ENCODE measurements around the gene ZKSCAN7.
"Not testable (repeated sequence)": the region's sequence is repeated elsewhere in the genome, so short reads cannot be mapped to it uniquely, and the experiment has no call there.

Gene ZKSCAN7

DNA sequence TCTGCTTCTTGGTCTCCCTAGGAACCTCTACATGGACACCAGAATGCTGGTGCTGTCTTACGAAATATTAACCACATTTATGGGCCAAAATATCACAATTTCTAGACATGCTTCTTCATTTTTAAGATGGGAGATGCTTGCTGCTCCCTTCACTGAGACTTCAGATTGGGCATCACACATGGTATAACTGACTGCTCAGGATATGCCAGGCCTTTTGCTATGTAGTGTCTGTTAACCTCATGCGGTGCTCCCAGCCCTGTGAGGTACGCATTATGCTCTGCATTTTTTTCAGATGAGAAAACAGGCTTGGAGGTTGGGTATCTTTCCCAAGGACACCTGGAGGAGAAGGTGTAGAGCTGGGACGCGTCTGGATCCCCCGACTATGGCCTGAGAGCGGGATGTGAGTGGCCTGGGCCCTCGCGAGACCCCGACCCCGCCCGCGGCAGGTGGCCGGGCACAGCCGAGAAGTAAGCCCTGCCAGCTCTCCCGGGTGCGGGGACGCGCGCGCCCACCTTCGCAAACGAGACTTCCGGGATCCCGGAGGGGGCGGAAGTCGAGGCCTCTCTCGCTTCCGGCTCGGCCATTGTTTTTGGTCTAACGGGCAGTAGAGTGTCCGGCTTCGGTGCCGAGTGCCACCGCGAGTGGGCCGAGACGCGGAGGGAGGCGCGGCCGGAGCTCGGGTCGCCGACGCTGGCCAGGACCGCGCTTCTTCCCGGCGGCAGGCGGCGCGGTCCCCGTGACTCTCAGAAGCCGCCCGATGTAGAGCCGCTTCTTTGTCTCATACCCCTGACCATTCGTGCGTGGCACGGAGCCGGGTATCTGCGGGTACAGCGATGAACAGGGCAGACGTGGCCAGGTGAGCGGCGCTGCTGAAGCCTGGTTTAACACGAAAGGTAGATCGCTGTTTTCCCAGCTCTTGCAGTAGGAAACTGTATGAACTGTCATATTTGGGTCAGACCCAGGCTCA, at the start of gene ZKSCAN7:
TSS of gene ZKSCAN7 (plus strand) at position 568 of the 967 bp plus-strand sequence. CDS start 1,855 bp downstream, outside the sequence.
- DNase-seq (ENCODE audit: low read depth in 3 of 3) = peak; percentile 9 to 46 (median 29)

DNA sequence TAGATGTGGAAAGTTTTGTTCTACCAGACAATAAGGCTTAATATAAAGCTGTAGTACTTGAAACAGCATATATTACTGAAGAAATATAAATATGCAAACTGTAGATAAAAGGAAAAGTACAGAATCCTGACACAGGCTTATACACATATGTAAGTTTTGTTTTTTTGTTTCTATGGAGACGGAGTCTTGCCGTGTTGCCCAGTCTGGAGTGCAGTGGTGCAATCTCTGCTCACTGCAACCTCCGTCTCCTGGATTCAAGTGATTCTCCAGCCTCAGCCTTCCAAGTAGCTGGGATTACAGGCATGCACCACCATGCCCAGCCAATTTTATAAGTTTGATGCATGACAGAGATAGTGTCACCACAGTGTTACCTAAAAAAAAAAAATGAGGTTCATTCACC, 48.4 kb upstream of the ZKSCAN7 start:
- no peak for DNase-seq (ENCODE audit: low read depth in 3 of 3)

DNA sequence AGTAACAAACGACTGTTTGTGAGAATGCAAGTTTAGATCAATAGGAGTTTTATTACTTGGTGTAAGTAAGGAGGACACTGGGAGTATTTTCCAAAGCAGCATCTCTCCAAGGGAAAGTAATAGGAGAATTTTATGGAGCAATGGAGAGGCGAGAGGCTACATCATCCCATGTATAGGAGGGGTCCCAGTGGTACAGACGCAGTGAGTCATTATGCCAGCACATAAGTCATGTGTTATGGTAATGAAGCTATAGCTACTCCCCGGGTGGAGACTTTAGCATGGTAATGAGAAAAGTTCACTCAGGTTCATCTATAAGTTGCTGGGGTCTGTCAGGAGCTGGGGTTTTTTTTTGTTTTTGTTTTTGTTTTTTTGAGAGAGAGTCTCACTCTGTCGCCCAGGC, 48.0 kb upstream of the ZKSCAN7 start:
- DNase-seq (ENCODE audit: low read depth in 3 of 3) = no peak

DNA sequence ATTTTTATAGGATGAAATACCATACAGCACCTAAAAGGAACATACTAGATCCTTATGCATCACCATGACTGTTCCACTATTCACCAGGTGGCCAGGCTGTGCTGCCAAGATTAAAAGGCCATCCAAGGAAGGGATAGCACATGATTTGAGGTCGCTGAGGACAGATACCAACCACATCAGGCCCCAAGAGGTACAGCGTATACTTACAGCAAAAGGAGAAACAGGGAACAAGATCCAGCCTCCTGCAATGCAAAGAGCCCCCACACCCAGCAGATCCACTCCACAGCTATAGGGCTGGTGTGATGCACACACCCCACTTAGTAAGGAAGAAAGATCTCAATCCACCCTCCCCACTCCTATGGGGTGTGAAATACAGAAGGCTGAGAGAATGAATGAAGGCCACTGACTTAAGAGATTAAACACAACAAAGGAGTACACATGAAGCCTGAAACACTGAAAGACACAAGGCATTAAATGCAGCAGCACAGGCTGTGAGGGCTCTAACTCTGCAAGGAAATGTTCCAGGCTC, 45.5 kb upstream of the ZKSCAN7 start:
- no peak for DNase-seq (ENCODE audit: low read depth in 3 of 3)

DNA sequence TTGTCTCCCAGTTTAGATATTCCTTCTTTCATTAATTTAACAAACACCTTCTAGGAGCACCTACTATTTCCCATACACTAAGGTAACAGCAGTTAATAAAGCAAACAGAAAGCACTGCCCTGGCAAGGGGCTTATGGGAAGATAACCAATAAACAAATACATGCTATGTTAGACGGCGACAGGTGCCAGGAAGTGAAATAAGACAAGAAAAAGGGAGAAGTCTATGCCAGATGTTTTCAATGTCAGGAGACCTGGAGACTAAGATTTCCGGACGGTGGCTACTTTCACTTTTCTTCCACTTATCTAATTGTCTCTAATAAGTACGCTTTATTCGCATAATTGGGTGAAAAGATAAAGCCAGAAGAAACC, 45.0 kb upstream of the ZKSCAN7 start:
- no peak for DNase-seq (ENCODE audit: low read depth in 3 of 3)

DNA sequence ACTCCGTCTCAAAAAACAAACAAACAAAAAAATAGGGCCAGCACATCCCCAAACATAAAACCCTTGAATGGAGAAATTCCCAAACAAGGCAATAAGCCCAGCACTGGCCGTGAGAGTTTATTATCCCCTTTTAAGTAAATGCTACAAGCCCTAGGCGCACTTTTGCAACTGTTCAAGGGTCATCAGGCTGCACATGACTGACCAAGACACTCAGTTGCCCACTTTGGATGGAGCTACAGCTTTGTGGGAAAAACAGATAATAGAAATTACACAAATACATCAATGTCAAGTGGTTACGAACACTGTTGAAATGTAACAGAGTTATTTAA, 43.8 kb upstream of the ZKSCAN7 start:
- DNase-seq (ENCODE audit: low read depth in 3 of 3) = no peak

DNA sequence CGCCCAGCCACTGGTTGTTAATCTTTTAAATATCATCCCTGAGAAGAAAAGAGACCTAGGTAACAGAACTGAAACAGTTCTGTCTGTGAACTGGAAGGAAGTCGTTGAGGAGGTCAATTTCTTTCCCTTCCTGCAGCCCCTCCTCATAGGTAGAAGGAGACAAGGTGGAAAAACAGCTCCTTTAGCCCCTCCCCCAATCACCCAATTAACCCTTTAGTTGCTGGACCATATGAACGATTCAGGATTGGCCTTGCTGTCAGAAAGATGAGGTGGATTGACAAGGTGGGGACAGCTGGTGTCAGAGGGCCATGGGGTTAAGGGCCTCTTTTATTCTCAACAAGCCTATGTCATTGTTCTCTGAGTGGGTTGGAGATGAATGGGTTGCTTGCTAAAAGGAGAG, 41.5 kb upstream of the ZKSCAN7 start:
- DNase-seq (ENCODE audit: low read depth in 3 of 3) = no peak

DNA sequence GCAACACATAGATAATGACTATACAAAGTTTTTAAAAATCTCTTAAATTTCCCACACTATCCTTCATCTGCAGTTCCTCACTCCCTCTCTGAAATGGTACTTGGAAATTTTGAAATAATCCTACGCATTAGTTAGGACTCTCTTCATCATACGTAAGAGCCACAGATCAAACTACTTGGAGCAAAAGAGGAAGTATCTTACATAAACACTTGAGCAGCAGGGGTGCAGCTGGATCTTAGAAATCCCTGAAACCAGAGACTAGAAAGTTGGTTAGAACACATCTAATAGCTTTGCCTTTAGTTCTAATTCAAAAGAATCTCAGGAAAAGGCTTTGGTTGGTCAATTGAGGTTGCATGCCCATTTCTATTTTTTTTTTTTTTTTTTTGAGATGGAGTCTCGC, 38.8 kb upstream of the ZKSCAN7 start:
- DNase-seq (ENCODE audit: low read depth in 3 of 3) = no peak

DNA sequence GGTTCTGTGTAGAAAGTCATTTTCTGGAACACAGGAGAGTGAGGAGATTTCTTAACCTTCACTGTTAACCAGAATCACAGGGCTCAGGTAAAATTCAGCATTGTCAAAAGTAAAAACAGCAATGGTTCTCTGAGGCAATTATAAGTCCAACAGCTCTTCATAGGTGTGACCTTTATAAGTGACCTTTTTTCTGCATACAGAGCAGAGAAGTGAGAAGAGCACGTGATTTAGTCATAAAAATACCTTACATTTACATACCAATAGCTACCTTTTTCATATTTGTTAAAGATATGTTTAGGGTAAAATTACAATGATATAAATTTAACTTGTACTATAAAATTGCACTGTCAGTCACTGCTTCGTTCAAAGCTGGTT, 36.2 kb upstream of the ZKSCAN7 start:
- no peak for DNase-seq (ENCODE audit: low read depth in 3 of 3)

DNA sequence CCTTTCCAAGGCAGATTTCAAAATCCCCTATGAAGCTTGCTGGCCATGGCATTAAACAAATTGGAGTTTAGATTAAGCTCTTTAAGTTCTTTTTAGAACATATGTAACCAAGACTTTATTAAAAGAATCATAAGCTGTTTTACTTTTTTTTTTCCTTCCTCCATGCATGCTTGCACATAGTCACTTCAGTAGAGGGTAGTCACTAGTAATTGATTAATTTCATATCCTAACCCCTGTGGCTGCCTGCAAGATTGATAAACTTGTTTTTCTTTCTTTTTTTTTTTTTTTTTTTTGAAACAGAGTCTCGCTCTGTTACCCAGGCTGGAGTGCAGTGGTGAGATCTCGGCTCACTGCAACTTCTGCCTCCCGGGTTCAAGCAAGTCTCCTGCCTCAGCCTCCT, 33.3 kb upstream of the ZKSCAN7 start:
- DNase-seq (ENCODE audit: low read depth in 3 of 3) = no peak

DNA sequence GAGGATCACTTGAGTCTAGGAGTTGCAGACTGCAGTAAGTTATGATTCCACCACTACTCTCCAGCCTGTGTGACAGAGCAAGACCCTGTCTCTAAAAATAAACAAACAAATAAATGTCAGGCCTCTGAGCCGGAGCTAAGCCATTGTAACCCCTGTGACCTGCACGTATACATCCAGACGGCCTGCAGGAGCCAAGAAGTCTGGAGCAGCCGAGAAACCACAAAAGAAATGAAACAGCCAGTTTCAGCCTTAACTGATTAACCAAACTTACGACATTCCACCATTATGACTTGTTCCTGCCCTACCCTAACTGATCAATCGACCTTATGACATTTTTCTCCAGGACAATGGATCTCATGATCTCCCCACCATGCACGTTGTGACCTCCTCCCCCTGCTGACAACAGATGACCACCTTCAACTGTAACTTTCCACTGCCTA, 32.5 kb upstream of the ZKSCAN7 start:
- no peak for DNase-seq (ENCODE audit: low read depth in 3 of 3)

DNA sequence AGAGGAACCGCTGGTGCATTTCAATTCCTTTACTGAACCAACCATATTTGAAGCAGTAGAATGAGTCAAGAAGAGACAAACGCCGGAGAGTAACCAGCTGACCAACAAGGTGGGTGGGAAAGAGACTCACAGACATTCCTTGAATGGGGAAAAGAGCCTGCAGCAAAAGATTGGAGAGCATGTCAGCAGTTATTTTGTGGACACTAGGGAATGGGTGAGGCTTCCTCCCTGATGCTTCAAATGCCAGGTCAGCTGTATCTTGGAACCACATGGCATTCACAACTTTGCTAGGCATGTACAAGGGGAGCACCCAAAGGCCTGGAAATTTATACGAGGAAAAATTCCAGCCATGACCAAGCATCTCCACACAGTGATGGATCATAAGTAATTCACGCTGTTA, 29.9 kb upstream of the ZKSCAN7 start:
- DNase-seq (ENCODE audit: low read depth in 3 of 3) = no peak

DNA sequence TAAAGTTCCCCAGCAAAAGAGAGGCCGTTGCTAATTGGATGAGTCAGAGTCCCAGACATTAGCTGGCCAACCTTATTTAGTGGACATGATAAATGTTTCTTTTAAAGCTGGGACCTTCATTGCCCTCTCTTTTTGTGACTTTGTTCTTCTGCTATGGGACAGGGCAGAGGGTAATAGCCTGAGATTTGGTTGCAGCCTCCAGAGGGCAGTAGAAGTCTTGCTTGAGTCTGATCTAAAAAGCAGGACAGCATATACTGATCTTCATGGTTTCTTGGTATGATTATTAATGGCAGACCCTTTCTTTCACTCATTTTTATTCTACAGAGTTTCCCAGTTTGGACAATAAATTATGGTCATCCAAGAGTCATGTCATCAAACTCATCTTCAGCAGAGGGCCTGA, 25.1 kb upstream of the ZKSCAN7 start:
- no peak for DNase-seq (ENCODE audit: low read depth in 3 of 3)

DNA sequence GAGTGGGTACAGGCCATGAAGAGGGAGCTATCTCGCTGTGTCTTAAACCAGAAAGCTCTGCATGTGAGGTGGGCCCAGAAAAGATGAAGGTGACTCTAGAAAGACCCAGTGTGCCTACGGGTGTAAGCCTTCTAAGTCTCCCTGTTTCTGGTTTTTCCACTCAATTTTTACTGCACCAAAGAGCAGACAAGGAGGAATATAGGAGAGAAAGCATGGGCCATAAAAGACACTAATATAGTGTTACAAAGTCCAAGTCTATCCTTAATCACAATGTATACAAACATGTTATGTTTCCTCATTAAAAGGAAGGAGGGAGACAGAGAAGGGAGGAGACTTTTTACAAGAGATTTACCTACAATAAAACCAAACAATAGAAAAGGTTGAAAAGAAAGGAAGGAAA, 24.1 kb upstream of the ZKSCAN7 start:
- DNase-seq (ENCODE audit: low read depth in 3 of 3) = no peak

DNA sequence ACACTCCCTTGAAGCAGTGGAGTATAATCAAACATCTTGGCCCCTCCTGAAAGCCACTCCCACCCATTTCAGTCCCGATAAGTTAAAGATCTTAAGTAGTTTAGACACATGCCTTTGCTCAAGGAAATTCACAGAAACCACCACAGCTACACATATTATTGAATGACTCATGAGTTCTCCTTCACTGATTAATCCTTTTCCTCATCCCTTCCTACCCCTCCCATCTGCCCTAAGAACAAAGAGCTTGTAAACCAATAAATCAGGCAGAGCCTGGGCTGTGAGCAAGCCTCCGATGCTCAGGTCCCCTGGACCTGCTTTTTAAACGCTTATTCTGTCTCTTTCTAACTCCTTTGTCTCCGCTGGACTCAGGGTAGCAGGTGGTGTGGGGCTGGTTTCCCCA, 20.3 kb upstream of the ZKSCAN7 start:
- DNase-seq (ENCODE audit: low read depth in 3 of 3) = not testable (repeated sequence)

DNA sequence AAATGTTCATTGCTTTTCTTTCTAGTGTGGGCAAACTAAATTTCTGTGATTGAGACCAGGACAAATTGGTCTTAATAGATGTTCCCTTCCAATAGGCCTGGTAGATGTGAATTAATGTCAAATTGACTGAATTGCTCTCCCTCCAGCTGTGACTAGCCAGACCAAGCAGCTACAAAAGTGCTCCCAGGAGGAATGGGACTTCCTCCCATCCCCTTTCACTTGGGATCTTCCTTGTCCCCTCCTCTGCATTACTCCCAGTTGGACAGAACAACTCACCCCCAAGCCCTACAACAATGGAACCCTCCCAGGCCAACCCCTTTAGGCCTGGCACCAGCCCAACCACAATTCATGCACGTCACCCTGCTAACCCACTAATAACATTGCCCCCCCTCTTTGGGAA, 19.6 kb upstream of the ZKSCAN7 start:
- no peak for DNase-seq (ENCODE audit: low read depth in 3 of 3)

DNA sequence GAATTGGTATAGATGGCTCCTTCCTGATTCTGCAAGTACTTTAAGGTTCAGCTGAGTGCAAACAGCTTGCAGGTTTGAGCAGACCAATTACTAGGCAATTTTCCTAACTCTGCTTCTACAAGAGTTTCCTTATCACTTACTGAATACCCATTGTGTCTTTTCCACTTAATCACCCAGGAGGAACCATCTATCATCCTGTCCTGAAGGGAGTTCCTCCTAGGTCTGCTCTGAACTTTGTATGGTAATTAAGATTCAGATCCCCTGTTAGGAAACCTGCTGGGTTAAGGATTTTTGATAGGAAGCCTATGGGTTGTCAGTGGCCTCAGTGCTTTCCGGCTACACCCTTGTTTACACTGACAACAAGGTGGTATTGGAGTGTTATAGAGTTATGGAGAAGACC, 10.2 kb upstream of the ZKSCAN7 start:
- not testable (repeated sequence) for DNase-seq (ENCODE audit: low read depth in 3 of 3)

DNA sequence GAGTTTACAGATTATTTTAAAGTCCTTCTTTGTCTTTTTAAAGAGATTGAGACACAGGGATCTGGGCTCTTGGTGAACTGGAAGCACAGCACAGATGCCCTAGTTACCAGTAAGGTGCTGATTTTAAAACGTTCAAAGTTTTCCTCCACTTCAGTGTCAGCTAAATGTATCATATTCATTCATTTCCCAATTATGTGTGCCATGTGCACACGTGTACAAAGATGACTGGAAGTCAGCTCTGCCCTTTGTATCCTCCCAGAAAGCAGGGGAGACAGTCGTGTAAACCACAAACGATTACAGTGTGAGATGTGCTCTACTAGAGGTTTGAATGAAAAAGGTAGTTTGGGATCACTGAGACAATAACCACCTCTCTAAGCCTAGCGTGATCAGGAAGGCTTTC, 730 bp downstream of the ZKSCAN7 start:
- no peak for DNase-seq (ENCODE audit: low read depth in 3 of 3)

DNA sequence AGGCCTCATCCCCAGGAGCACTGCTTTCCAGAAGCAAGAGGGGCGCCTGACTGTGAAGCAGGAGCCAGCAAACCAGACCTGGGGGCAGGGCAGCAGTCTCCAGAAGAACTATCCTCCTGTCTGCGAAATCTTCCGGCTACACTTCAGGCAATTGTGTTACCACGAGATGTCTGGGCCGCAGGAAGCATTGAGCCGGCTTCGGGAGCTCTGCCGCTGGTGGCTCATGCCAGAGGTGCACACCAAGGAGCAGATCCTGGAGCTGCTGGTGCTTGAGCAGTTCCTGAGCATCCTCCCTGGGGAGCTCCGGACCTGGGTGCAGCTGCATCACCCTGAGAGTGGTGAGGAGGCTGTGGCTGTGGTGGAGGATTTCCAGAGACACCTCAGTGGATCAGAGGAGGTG, 2.1 kb downstream of the ZKSCAN7 start:
- DNase-seq (ENCODE audit: low read depth in 3 of 3) = no peak

DNA sequence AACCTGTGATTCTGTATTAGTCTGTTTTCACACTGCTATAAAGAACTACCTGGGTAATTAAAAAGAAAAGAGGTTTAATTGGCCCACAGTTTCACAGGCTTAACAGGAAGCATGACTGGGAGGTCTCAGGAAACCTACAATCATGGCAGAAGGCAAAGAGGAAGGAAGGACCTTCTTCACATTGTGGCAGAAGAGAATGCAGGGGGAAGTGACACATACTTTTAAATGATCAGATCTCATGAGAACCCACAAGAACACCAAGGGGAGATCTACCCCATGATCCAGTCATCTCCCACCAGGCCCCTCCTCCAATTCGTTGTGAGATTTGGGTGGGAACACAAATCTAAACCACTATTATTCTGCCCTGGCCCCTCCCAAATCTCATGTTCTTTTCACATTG, 6.1 kb downstream of the ZKSCAN7 start:
- no peak for DNase-seq (ENCODE audit: low read depth in 3 of 3)

DNA sequence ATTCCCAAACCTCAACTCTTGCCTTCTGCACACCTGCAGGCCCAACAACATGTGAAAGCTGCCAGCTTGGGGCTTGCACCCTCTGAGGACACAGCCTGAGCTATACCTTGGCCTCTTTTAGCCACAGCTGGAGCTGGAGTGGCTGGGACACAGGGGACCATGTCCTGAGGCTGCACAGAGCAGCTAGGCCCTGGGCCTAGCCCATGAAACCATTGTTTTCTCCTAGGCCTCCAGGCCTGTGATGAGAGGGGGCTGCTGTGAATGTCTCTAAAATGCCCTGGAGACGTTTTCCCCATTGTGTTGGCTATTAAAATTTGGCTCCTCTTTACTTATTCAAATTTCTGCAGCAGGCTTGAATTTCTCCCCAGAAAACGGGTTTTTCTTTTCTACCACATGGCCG, 7.2 kb downstream of the ZKSCAN7 start:
- DNase-seq (ENCODE audit: low read depth in 3 of 3) = no peak

DNA sequence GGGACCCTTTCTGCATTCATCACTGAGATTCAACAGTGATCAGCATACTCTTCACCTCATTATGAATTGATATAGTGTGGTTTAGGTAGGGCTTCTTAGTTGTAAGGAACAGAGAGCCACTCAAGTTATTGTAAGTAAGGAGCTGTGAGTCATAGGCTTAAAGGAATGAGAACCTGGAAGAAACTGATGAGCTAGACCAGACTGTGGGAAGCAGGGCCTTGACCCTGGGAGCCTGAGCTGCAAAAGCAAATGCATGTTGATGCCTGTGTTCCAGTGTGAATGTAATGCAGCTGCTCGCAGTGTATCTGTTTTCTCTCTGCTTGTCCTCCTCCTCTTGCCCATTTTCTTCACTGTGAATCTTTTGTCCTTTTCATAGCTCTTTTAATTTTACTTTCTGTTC, 13.6 kb downstream of the ZKSCAN7 start:
- DNase-seq (ENCODE audit: low read depth in 3 of 3) = no peak

DNA sequence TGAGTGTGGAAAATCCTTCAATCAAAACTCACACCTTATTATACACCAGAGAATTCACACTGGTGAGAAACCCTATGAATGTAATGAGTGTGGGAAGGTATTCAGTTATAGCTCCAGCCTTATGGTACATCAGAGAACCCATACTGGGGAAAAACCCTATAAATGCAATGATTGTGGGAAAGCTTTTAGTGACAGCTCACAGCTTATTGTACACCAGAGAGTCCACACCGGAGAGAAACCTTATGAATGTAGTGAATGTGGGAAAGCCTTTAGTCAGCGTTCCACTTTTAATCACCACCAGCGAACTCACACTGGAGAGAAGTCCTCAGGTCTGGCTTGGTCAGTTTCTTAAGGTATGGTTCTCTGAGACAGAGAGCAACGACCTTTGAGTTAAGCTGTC, 16.0 kb downstream of the ZKSCAN7 start:
- no peak for DNase-seq (ENCODE audit: low read depth in 3 of 3)

DNA sequence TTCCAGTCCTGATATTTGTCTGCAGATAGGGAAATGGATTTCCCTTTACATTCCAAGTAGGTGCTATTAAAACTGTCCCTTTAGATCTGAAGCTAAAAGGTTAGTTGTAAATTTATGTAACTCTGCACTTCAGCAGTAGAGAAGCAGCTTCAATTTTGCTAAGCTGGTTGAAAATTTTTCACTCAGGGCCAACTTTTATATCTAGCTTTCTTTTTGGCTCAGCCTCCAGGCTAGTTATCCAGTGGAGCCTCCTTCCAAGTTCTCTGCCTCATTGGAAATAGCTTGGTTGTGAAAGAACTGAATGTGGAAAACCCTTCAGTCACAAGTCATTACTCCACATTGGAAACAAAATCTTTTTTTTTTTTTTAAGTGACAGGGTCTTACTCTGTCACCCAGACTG, 21.6 kb downstream of the ZKSCAN7 start:
- no peak for DNase-seq (ENCODE audit: low read depth in 3 of 3)

Measured in stimulated activated CD4-positive, alpha-beta T cell treated with anti-CD3 and anti-CD28 coated beads, TNF-alpha, amount 100 ng/mL, for 24 hours (primary cell).